GM12873 (cell line): ENCODE results near the gene CIITA.

Source experiments
- CTCF ChIP-seq: IDR thresholded peaks from 2 replicates; pipeline ENCODE4 v1.5.1; 2012; ENCODE audit warnings: low read depth, mild to moderate bottlenecking, moderate library complexity, low read length, control low read depth; ENCODE audit not compliant: insufficient read depth; ENCODE audit errors: missing control alignments

Gene CIITA

GRCh38 chr16:10957771-10958482 lies 80.9 kb downstream of the CIITA start:
- TF ChIP-seq CTCF, result no peak

- TF ChIP-seq CTCF, result no peak
Observed at GRCh38 chr16:10959161-10959560, 82.2 kb downstream of the CIITA start.

GRCh38 chr16:10961231-10961630 lies 84.2 kb downstream of the CIITA start:
- no peak for TF ChIP-seq CTCF

GRCh38 chr16:10964039-10964890 lies 87.3 kb downstream of the CIITA start:
- TF ChIP-seq CTCF, result peak; percentile 99

- no peak for TF ChIP-seq CTCF
Observed at GRCh38 chr16:10964891-10965326, 87.9 kb downstream of the CIITA start.

GRCh38 chr16:10965440-10966061 lies 88.5 kb downstream of the CIITA start:
- no peak for TF ChIP-seq CTCF

- TF ChIP-seq CTCF, result no peak
Observed at GRCh38 chr16:10966129-10966528, 89.1 kb downstream of the CIITA start.
